Renal cortex interstitium (tissue), 11 donors: Measurements from ENCODE around the gene TEPSIN. TPM values are rescaled to one million over a fixed set of nuclear protein-coding genes. Genes with fewer than 3 reads are reported as not detected.

ENCODE experiments used
- DNase-seq, 11 donors: peaks; one replicate each; pipeline ENCODE4 v3.0.0-alpha.2; 2013; ENCODE audit warnings: low read depth in 9 of 11, low spot score in 4 of 11; ENCODE audit errors: extremely low read depth in 1 of 11
- polyA plus RNA-seq, 3 donors: library from polyadenylated mRNA; unstranded; fragments of 120-200 nt; gene quantifications; one replicate each; pipeline ENCODE4 v1.2.1, GENCODE V29; 2013; ENCODE audit not compliant: insufficient read length in 3 of 3

Gene TEPSIN
- polyA plus RNA-seq, 3 donors: 14.3 to 28.4 (median 21.5) TPM

DNA sequence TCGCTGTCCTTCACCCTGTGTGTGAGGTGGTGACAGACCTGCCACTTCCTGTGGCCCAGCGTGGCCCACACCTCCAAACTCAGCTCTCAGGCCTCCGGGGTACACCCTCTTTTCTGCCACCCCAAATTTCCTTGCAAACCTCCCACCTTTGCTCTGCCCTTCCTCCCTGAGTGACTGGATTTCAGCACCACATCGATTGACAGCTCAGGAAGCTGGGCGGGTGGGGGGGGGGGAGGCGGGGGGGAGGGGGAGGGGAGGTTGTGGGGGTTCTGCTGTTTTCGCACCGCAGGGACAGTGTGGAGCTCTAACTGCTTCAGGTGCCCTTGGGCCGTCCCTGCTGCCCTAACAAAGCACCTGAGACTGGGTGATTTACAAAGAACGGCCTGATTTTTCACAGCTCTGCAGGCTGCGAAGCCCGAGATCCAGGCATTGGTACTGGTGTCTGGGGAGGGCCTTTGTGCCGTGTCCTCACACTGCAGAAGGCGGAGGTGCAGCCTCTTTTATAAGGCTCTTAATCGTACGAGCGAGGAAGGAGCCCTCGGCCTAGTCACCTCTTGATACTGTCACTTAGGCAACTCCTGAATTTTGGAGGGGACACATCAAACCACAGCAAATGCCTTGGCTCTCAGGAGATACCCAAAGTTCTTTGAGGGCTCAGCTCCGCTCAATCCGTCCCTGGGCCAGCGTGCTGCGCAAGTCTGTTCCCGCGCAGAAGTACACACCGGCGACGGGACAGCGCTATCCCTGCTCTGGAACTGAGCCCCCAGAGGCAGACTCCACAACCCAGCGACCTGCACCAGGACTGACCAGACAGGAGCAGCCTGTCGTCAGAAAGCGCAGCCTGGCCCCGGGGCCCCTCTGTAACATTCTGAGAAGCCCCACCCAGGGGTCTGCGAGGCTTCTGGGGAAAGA is 3.8 kb upstream of the TEPSIN start:
- DNase-seq: no peak

DNA sequence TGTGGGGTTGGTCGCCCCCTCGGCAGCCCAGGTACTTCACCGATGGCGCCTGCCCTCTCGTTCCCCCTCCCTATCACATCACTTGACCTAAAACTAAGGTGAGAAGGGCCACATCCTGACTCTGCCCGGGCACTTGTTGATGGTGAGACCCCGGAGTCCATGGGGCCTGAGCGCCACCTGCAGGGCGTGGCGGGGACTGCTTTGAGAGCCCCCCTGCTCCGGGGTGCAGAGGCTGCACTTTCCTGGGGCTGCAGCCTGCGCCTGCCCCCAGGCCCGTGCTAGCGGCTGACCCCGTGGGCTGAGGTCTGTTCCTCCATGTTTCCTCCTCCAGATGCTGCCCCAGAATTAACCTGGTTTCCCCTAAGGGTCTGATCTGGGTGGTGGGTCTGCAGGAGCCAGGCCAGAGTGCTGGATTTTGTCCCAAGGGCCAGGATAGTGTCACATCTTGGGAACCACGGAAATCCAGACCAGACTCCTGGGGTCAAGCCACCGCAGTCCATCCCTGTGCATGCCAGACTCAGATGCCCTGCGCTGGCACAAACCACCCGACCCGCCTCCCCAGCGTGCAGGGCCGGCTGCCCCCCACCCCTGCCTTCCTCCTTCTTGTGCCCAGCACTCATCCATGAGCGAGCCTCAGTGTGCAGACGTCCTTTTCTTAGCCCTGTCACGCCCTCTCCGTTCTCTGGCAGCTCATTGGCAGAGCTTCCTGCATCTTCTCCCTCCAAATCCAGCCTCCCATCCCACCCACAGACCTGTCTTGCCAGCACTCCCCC is 3.0 kb upstream of the TEPSIN start:
- DNase-seq: no peak

DNA sequence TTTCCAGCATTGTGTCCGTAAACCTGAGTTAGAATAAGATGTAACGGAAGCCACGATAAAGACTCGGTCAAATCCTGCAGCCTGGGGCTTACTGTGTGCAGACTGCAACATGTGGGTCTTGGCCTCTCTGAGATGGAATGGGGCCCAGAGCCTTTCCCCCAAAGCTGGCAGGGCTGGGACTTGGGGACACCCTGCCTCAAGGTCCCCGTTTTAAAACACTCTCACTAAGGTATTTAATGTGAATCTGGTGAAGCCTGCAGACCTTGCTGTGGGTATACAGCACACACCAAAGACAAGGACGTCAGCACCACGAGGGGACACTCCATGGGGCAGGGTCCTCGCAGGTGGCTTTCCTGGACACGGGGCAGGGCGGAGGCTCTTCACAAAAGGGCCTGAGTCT is 2.3 kb upstream of the TEPSIN start:
- DNase-seq: no peak

DNA sequence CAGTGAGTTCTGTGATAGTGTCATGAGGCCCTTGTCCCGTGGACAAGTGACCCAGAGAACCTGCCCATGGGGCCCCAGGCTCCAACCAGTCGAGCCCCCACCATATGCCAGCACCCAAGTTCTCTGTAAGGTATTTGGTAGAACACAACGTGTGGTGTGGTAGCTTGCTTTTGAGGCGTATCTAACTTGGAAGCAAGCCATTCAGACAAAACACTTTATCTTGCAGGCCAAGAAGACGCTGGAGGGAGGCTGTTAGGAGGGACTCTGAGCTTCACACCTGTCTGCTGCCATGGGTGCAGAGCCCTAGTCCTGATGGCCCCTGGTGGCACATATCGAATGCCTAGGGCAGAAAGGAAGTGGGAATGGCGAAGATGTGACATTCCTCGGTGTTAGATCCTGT is 1.9 kb upstream of the TEPSIN start:
- DNase-seq: no peak

DNA sequence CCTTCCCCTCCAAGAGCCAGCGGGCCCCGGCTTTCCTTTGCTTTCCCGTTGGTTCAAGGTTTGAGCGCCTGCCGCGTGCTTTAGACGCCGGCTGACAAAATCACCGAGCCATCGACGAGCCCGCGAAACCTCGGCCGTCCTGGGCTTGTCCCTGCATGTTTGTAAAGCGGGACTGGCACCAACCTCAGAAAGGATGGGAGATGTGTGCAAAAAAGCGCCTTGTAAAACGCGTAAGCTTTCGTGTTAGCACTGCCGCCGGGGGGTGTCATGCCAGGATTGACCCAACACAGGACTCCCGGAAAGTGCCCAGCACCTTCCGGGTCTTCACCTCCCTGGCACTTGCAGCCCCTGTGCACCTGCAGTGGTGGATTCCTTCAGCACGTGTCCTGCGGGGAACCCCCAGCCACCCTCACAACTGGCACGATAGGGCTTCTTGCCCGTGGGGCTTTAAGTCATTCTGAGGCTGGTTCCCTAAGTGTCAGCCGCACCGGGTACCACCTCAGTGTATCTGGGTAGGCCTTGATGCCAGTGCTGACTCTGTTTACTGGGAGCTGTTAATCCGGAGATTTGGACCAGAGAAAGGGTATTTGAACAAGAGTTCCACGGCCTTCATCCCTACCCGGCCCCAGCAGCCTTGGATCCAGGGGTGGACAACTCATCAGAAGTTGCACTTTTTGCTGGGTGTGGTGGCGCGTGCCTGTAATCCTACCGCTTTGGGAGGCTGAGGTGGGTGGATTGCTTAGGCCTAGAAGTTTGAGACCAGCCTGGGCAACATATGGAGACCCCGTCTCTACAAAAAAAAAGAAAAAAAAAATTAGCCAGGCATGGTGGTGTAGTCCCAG is 1.1 kb upstream of the TEPSIN start:
- no peak for DNase-seq

DNA sequence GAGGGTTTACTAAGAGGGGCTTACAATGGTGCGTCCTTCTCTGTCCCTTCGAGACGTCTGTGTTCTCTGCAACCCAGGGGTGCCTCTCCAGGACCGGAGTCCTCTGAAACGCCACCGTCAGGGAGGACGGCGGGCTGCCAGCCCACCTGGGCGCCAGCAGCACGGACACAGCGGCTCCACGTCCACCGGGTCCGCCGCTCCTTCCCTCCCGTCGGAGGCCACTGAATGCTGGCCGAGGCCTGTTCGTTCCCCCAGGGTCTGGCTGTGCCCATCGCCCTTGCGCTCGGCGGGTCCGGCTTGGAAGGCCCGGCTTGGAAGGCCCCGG is 403 bp downstream of the TEPSIN start:
- DNase-seq: no peak

DNA sequence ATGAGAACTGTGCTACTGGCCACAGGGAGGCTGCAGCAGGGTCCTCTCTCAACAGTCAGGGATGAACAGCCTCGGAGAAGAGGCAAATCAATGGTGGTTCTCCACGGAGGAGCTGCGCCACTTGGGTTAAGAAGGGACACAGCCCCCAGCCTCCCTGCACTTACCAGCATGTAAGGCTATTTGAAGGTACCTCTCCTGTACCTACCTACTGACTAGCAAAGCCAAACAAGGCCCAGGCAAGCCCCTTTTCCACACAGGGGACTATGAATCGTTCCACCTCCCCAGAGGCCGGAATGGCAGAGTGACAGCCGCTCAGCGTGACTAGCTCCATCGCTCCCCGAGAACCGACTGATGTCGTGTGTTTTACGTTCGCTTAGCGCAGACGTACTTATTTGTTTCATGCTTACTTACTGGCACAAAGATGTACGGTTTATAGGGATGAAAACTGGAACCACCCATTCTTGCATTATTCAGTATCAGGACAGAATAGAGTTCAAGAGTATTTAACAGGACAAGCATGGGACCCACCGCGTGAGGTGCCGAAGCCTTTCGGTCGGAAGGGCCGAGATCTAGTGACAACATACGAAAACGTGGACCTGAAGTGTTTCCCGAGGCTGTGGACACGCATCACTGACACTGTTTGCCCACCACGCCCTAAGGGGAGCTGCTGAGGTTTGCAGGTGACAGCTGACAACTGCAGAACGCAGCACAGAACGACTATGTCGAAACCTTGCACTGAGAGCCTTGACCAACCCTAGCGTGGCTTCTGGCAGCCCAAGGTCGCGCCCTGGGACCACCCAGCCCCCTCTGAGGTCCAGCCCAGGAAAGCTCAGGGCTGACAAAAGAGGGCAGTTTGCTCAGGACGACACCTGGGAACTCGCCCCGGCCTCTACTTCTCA is 1.0 kb downstream of the TEPSIN start:
- DNase-seq: no peak

DNA sequence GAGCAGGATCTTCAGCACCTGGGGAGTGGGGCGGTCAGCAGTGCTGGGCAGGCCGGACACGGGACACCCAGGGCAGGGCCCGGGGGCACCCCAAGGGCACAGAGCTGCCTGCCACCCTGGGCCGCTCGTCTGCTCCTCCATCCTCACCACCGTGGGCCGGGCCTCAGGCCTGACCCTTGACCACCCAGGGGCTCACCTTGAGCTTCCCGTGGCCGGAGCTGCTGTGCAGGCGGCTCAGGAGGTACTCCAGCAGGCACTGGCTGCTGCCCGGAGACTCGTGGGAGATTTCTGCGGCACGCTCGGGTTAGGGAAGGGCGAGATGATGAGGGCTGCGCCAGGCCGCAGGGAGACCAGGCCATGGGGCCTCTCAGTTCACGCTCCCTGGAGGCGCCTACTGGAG is 2.1 kb downstream of the TEPSIN start:
- no peak for DNase-seq

DNA sequence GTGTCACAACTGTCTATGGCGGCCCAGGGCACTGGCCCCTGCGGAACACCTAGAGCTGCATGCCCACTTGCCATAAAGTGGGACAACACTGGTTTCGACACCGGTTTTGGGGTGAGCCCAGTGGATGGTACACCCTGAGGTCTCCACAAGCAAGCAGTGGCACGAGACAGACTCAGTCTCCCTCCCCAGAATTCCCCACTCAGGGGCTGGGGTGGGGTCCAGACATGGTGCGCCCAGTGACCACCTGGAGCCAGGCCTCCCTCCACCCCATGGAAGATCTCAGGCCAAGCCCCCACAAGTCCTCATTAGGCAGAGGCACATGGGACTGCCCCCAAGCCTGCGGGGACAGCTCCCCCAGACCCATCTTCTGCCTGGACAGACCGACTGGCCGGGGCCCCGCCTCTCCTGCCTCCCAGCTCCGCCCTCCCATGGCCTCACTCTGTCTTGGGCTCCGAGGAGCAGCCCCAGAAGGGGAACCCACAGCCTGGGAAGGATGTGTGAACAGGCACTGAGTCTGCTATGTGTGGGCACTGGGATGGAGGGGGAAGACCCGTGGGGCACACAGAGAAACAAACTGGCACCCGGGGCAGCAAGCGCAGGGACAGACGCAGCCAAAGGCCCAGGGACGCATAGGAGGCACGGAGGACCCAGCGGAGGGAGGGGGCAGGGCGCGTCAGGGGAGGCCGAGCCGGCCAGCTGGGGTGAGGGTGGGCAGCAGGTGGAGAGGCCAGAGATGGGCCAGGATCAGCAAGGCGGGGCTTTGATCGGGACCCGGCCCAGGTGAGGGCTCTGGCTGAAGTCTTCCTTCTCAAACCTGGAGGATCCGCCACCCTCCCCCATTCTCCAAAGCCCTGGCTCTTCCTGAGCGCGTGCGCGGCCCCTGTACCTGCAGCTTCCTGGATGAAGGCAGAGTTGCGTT is 2.8 kb downstream of the TEPSIN start:
- no peak for DNase-seq

DNA sequence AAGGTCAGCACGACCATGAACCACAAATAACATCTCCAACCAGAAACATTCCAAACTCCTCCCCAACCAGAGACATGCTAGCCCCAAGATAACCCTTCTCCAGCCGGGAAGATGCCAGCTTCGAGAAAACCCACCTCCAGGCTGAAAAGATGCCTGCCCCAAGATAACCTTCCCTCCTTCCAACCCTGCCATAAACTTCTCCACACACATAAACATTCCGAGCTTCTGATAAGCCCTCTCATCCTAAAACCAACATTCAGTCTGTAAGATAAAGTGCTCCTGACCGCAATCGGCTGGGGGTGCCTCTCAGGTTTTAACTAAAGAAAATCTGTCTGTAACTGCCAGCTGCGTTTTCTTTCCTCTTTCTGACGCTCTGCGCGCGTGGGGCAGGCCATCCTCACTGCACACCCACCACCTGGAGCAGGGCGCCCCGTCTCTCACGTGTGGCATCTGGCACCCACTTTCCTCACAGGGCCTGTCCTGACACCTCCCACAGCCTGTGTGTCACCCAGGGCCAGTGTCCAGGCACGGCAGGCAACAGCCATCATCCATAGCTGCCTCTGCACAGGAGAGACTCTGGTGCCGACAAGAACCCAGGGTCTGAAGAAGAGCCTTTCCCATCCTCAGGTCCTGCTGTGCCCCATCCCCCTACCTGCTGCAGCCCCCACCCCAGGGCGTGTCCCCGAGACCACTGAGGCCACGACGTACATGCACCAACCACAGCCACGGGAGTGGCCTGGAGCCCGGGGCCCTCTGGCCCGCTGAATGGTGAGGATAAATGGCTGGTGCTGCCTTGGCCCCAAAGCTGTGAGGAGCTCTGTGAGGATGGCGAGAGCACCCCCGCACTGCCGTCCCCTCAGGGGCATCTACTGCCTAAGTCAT is 3.7 kb downstream of the TEPSIN start:
- DNase-seq: no peak

DNA sequence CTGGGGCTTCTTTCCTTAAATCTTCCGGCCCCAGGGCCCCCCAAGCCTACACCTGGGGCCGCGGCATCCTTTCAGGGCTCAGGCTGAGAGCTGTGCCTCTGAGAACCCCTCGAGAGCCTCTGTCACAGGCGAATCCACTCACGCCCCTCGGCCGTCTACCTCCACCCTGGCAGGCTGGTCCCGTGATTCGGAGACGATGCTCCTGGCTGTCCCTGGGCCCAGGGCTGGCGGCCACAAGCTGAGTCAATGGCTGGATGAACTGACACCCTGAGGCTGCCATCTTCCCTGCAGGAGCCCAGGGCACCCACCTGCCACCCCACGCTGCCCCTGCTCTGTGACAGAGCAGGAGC is 4.4 kb downstream of the TEPSIN start:
- DNase-seq: no peak

DNA sequence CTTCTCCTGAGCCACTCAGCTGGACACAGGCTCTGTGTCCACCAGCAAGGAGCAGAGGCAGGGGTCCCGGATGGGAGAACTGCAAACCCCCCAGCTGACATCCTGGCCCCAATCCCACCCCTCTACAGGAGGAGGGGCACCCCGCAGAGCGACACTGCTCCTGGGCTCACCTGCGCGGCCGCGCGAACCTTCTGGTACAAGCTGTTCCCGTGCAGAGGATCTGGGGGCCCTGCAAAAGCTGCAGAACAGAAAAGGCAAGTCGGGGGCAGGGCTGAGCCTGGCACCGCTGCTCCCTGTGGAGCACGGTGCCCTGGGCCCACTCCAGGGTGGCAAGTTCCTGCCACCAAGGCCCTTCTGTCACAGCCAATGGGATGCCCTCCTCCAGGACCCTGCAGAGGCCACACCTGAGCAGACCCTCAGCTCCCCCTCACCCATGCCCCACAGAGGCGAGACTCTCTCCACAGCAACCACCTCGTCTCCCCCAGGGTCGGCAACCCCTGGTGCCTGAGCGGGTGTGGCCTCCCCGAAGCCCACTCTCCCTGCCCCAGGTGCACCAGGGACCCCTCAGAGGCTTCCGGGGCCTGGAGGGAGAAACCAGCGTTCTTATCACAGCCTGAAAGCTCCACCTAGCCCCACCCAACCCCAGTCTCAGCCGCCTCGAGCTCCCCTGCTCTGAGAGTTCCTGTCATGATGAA is 4.9 kb downstream of the TEPSIN start:
- no peak for DNase-seq

DNA sequence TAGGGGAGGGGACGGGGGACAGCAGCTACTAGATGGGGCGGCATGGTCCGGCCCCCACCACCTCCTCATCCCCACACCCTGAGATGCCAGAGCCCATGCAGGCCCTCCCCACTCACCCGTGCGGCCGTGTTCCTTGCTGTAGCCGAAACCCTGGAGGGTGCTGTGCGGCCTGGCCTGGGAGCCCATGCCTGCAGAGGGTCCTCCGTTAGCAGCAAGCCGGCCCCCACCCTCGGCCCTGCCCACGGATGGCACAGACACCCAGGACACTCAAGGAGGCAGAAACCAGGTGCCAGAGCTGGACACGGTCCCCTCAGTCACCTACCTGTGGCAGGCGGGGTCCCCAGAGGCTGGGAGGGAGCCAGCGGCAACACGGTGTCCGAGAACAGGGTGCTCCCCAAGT is 5.5 kb downstream of the TEPSIN start:
- DNase-seq: no peak

DNA sequence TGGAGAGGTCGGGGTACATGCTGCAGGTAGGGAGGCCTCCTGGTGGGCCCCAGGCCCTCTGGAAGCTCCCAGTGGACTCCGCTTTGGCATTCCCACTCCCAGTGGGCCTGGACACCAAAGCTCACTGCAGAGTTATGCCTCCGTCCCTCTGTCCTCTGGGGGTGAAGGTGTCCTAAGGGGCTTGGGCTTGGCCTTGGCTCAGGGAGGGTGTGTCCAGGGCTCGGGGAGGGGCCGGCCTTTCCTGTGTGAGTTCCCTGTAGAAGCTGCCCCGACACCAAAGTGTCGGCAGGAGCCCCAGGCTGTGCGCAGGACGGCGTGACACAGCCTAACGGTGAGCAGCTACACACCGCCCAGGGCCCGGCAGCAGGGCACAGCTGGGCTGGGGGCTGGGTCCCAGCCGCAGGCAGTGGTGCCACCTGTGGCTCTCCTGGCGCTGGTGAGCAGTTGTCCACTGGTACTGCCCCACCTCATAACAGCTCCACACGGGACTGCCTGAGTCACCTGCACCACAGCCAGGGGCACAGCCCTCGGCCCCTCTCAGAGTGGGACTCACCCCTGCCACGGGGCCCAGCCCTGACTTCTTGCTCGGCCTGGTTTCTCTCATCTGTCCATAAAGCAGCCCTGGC is 6.1 kb downstream of the TEPSIN start:
- no peak for DNase-seq

DNA sequence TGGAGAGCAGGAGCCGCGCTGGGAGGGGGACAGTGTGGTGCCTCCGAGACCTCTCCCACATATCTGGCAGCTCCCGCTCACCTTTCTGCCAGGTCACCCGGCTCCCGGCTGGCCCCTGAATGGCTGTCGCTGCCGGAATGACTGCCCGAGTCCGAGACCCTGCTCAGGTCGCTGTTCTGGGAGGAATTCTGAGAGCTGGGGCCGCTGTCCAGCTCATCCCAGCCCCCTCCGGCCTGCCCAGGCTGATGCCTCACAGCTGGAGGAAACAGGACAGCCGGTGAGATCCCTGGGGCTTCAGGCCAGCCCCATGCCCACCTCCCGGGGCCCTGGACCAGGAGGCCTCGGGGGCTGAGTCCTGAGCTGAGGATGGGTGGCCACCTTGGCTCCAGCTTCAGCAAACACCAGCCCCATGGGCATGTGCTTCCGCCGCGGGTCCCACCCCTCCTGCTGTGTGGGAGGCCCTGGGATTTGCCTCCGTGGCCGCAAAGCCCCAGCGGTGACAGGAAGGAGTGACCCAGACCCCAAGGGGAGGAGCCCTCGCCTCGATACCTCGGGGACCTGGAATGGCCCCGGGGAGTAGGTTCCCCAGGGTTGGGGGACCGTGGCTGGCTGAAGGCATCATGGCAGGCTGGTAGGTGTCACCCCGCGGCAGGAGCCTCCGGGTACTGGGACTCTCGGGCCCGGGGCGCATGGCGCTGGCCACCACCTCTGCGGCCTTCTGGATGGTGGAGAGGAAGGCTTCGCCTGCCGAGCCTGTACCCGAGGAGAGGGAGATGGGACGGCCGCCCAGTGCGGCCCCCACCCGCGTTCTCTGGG is 6.9 kb downstream of the TEPSIN start:
- DNase-seq: no peak
